A673 (cell line): Measurements from ENCODE around the gene CD4. TPM values are rescaled to one million over a fixed set of nuclear protein-coding genes. Genes with fewer than 3 reads are reported as not detected.
"Not testable (repeated sequence)": the region's sequence is repeated elsewhere in the genome, so short reads cannot be mapped to it uniquely, and the experiment has no call there.

Source experiments
- BruUV-seq: library from RNA; stranded (reverse); fragments of 400-500 nt; replicated peaks from 2 replicates; lab custom pipeline; 2021; lab: Mats Ljungman, UMichigan
- CTCF ChIA-PET: fragments of 300-600 bp; sonication (Branson Sonifier 250); formaldehyde crosslinking; loops from one replicate; lab custom pipeline; 2022; ENCODE audit warnings: antibody characterized with exemption; lab: Charles Lee
- POLR2A ChIA-PET: fragments of 300-600 bp; sonication (Branson Sonifier 250); formaldehyde crosslinking; loops from one replicate; lab custom pipeline; 2022; ENCODE audit warnings: antibody characterized with exemption; ENCODE audit not compliant: low non-redundant PET; lab: Charles Lee
- DNase-seq: peaks from one replicate; pipeline ENCODE4 v3.0.0-alpha.2; 2015; ENCODE audit warnings: low spot score
- H3K27ac ChIP-seq: fragments of 200-600 bp; sonication (generic); 2 replicates; pipeline ENCODE4 v1.5.1; 2016; ENCODE audit warnings: mixed run types, low read depth, mild to moderate bottlenecking, mixed read lengths, antibody characterized with exemption, low read length; ENCODE audit not compliant: poor library complexity, severe bottlenecking
- H3K27me3 ChIP-seq: fragments of 200-600 bp; sonication (generic); replicated peaks from 2 replicates; pipeline ENCODE4 v1.6.1; 2017; ENCODE audit warnings: mixed run types, low read depth, mild to moderate bottlenecking, mixed read lengths, antibody characterized with exemption, low read length; ENCODE audit not compliant: insufficient read depth, poor library complexity
- H3K36me3 ChIP-seq: fragments of 200-600 bp; sonication (generic); 2 replicates; pipeline ENCODE4 v1.6.1; 2016; ENCODE audit warnings: mixed run types, mild to moderate bottlenecking, mixed read lengths, antibody characterized with exemption, low read length; ENCODE audit not compliant: insufficient read depth, poor library complexity, severe bottlenecking
- H3K4me1 ChIP-seq: fragments of 200-600 bp; sonication (generic); 2 replicates; pipeline ENCODE4 v1.6.1; 2017; ENCODE audit warnings: mixed run types, mild to moderate bottlenecking, mixed read lengths, antibody characterized with exemption, low read length; ENCODE audit not compliant: insufficient read depth, poor library complexity, severe bottlenecking
- H3K4me3 ChIP-seq: fragments of 200-600 bp; sonication (generic); 2 replicates; pipeline ENCODE4 v1.5.1; 2016; ENCODE audit warnings: low read depth, mixed run types, mild to moderate bottlenecking, mixed read lengths, low read length; ENCODE audit not compliant: poor library complexity, severe bottlenecking
- H3K9me3 ChIP-seq: fragments of 200-600 bp; sonication (generic); 2 replicates; pipeline ENCODE4 v1.6.1; 2016; ENCODE audit warnings: mixed run types, low read depth, mild to moderate bottlenecking, mixed read lengths, antibody characterized with exemption, low read length; ENCODE audit not compliant: poor library complexity, severe bottlenecking
- CTCF ChIP-seq: fragments of 300-800, 200-600 bp; sonication (generic); conservative IDR thresholded peaks from 2 replicates; pipeline ENCODE4 v1.5.1; 2017; ENCODE audit warnings: low read depth, mild to moderate bottlenecking, antibody characterized with exemption, low read length, moderate library complexity, mixed read lengths
- EZH2 ChIP-seq: fragments of 200-600 bp; sonication (generic); IDR thresholded peaks from 2 replicates; pipeline ENCODE4 v1.6.1; 2017; ENCODE audit warnings: borderline replicate concordance, low read depth, mild to moderate bottlenecking, mixed read lengths, antibody characterized with exemption, low read length; ENCODE audit not compliant: poor library complexity, severe bottlenecking
- intact Hi-C: fragments of 100-400 bp; cut with micrococcal nuclease; formaldehyde crosslinking; loops from one replicate; pipeline ENCODE4 v1.10.0; 2022; ENCODE audit not compliant: unreplicated experiment
- total RNA-seq: library from RNA; stranded (reverse); gene quantifications from 2 replicates; pipeline ENCODE4 v1.2.3, GENCODE V29; 2021

The CD4 gene
- total RNA-seq, 1 experiment from 2014 or later, result not detected

GRCh38 chr12:6869049-6870021 is 80.0 kb downstream of the CD4 start:
- ChIA-PET CTCF (interaction anchor here (0.6 to 1.7 kb wide), 11 partner anchors 17 to 246 kb away, joined by 3 to 11 read pairs (median 4); partner anchors contain the start of genes ENO2 and USP5), POLR2A (interaction anchor here (0.6 kb wide), 2 partner anchors 21 to 31 kb away, joined by 3 read pairs; no protein-coding TSS in a partner anchor)
- intact Hi-C loops, result loop anchor here (5.0 kb wide), 2 partner anchors 68 to 243 kb away; no protein-coding TSS in a partner anchor
- TF ChIP-seq EZH2, result no peak
- peak; percentile 81 for TF ChIP-seq CTCF
- no TSS peak for BruUV-seq
- H3K27ac ChIP-seq, result peak overlapping the region; percentile 99
- H3K9me3 ChIP-seq, result no peaks in the 10 kb centered on the region
- no peaks in the 10 kb centered on the region for H3K27me3 ChIP-seq
- peaks cover 34% of the 10 kb centered on the region for H3K4me1 ChIP-seq
- H3K4me3 ChIP-seq, result peak overlapping the region; percentile 100
- DNase-seq, result peak; percentile 88
- H3K36me3 ChIP-seq, result peaks cover 46% of the 10 kb centered on the region

GRCh38 chr12:6870304-6870703 is 81.0 kb downstream of the CD4 start:
- peaks cover 39% of the 10 kb centered on the region for H3K36me3 ChIP-seq
- H3K27ac ChIP-seq, H3K27me3 ChIP-seq, H3K4me3 ChIP-seq, H3K9me3 ChIP-seq, DNase-seq: not testable (repeated sequence)
- CTCF ChIA-PET, result interaction anchor here (1.3 kb wide), 1 partner anchor 18 kb away, joined by 6 read pairs; the partner anchor contains the start of gene USP5
- intact Hi-C loops, result loop anchor here (5.0 kb wide), 2 partner anchors 67 to 242 kb away; no protein-coding TSS in a partner anchor
- TSS peak; percentile 75 for BruUV-seq
- H3K4me1 ChIP-seq, result peaks cover 34% of the 10 kb centered on the region
- POLR2A ChIA-PET, result interaction anchor here (0.6 to 0.7 kb wide), 2 partner anchors 66 to 67 kb away, joined by 4 read pairs; no protein-coding TSS in a partner anchor

Other genes with a start within 250 kb of the CD4 start
- gene IFFO1, start 233.5 kb upstream of the CD4 start, total RNA-seq, result 16.0 and 16.9 TPM in 2 replicates
- 131 and 177 TPM in 2 replicates for gene NOP2, start 221.2 kb upstream of the CD4 start, total RNA-seq
- 281 and 296 TPM in 2 replicates for gene CHD4, start 182.1 kb upstream of the CD4 start, total RNA-seq
- 0.15 and 0.17 TPM in 2 replicates for gene LPAR5, start 153.6 kb upstream of the CD4 start, total RNA-seq
- gene ACRBP, start 142.1 kb upstream of the CD4 start, total RNA-seq, result 3.0 and 3.6 TPM in 2 replicates
- gene ING4, start 126.4 kb upstream of the CD4 start, total RNA-seq, result 21.4 and 25.5 TPM in 2 replicates
- gene ZNF384, start 100.2 kb upstream of the CD4 start, total RNA-seq, result 88.8 and 92.5 TPM in 2 replicates
- 0.80 and 1.7 TPM in 2 replicates for gene PIANP, start 88.7 kb upstream of the CD4 start, total RNA-seq
- 67.2 and 67.7 TPM in 2 replicates for gene COPS7A, start 65.5 kb upstream of the CD4 start, total RNA-seq
- 242 and 254 TPM in 2 replicates for gene MLF2, start 36.4 kb upstream of the CD4 start, total RNA-seq
- 600 and 620 TPM in 2 replicates for gene PTMS, start 23.2 kb upstream of the CD4 start, total RNA-seq
- gene LAG3, start 17.0 kb upstream of the CD4 start, total RNA-seq, result 4.1 and 5.5 TPM in 2 replicates
- 18.3 and 23.2 TPM in 2 replicates for gene GPR162, start 32.3 kb downstream of the CD4 start, total RNA-seq
- gene P3H3, start 38.9 kb downstream of the CD4 start, total RNA-seq, result 45.3 and 45.6 TPM in 2 replicates
- 20.7 and 21.8 TPM in 2 replicates for gene GNB3, start 51.4 kb downstream of the CD4 start, total RNA-seq
- 98.0 and 107 TPM in 2 replicates for gene CDCA3, start 61.8 kb downstream of the CD4 start, total RNA-seq
- gene USP5, start 62.6 kb downstream of the CD4 start, total RNA-seq, result 209 and 224 TPM in 2 replicates
- 1,240 and 1,277 TPM in 2 replicates for gene TPI1, start 78.0 kb downstream of the CD4 start, total RNA-seq
- gene SPSB2, start 83.8 kb downstream of the CD4 start, total RNA-seq, result 8.1 and 10.8 TPM in 2 replicates
- gene LRRC23, start 115.3 kb downstream of the CD4 start, total RNA-seq, result 7.7 and 13.6 TPM in 2 replicates
- 138 and 155 TPM in 2 replicates for gene ENO2, start 125.1 kb downstream of the CD4 start, total RNA-seq
- gene ATN1, start 138.4 kb downstream of the CD4 start, total RNA-seq, result 139 and 144 TPM in 2 replicates
- gene RNU7-1, start 154.3 kb downstream of the CD4 start, total RNA-seq, result not detected in 2 replicates
- gene C12orf57, start 154.5 kb downstream of the CD4 start, total RNA-seq, result 226 and 260 TPM in 2 replicates
- 2.3 and 3.3 TPM in 2 replicates for gene PTPN6, start 161.8 kb downstream of the CD4 start, total RNA-seq
- gene PHB2, start 181.1 kb downstream of the CD4 start, total RNA-seq, result 340 and 351 TPM in 2 replicates
- gene EMG1, start 181.4 kb downstream of the CD4 start, total RNA-seq, result 83.0 and 92.3 TPM in 2 replicates
- gene LPCAT3, start 228.9 kb downstream of the CD4 start, total RNA-seq, result 56.6 and 60.2 TPM in 2 replicates